SU-DHL-6 (cell line): ENCODE measurements around the gene MDK.

Source experiments
- EZH2phosphoT487 ChIP-seq: fragments of 200-600 bp; sonication (generic), shearing (Covaris generic); conservative IDR thresholded peaks from 2 replicates; pipeline ENCODE4 v1.6.1; 2018; ENCODE audit warnings: mild to moderate bottlenecking, antibody characterized with exemption, low read length, moderate library complexity, mixed read lengths
- TF ChIP-seq, protein P1 (sequence below): fragments of 200-600 bp; sonication (generic); IDR thresholded peaks from one replicate; pipeline ENCODE4 v1.5.1; 2017; ENCODE audit warnings: antibody characterized with exemption, mild to moderate bottlenecking, low read length, moderate library complexity; ENCODE audit not compliant: insufficient read depth, poor library complexity, severe bottlenecking

DNA sequence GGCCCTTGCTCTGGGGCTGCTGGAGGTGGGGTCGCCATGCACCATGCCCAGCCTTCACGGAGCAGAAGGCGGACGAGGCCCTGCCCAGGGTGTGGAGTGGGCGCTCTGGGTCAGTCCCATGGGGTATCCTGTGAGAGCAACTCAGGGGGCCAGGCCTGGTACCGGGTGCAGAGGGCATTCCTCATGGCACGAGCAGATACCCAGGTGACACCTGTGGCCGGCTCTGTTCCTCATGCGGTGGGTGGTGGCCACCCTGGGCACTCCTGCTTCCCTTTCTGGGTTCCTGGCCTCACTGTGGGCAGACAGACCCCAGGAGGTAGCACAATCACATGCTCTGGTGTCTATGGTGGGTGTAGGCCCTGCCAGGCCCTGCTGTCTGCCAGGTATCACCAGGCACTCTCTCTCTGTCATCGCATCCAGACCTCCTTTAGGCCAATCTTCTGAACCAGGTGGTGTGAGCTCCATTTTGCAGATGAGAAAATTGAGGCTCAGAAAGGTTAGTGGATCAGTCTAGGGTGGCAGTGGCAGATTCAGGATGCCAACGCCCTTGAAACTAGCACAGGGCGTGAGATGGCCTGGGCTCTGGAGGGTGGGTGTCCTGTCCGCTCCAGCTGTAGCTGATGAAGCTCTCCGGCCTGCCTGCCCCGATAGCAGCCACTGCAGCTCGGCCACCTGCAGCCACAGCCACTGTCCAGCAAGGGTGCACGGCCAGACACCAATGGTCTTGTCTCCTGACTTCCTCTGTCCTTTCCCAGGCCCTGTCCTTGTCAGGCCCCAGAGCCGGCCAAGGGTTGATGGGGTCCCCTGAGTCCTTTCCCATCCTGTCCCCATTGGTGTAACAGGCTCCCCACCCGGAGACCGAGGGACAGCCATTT is 19.1 kb upstream of the MDK start:
- TF ChIP-seq, protein P1, sequence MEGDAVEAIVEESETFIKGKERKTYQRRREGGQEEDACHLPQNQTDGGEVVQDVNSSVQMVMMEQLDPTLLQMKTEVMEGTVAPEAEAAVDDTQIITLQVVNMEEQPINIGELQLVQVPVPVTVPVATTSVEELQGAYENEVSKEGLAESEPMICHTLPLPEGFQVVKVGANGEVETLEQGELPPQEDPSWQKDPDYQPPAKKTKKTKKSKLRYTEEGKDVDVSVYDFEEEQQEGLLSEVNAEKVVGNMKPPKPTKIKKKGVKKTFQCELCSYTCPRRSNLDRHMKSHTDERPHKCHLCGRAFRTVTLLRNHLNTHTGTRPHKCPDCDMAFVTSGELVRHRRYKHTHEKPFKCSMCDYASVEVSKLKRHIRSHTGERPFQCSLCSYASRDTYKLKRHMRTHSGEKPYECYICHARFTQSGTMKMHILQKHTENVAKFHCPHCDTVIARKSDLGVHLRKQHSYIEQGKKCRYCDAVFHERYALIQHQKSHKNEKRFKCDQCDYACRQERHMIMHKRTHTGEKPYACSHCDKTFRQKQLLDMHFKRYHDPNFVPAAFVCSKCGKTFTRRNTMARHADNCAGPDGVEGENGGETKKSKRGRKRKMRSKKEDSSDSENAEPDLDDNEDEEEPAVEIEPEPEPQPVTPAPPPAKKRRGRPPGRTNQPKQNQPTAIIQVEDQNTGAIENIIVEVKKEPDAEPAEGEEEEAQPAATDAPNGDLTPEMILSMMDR = no peak
- no peak for TF ChIP-seq EZH2phosphoT487
